Midbrain (tissue), 1 donor: ENCODE measurements around the gene CLP1.
"Not testable (repeated sequence)": the region's sequence is repeated elsewhere in the genome, so short reads cannot be mapped to it uniquely, and the experiment has no call there.

ENCODE experiments used
- DNase-seq: peaks from one replicate; lab custom pipeline; 2025; lab: John Stamatoyannopoulos, UW

CLP1 gene

DNA sequence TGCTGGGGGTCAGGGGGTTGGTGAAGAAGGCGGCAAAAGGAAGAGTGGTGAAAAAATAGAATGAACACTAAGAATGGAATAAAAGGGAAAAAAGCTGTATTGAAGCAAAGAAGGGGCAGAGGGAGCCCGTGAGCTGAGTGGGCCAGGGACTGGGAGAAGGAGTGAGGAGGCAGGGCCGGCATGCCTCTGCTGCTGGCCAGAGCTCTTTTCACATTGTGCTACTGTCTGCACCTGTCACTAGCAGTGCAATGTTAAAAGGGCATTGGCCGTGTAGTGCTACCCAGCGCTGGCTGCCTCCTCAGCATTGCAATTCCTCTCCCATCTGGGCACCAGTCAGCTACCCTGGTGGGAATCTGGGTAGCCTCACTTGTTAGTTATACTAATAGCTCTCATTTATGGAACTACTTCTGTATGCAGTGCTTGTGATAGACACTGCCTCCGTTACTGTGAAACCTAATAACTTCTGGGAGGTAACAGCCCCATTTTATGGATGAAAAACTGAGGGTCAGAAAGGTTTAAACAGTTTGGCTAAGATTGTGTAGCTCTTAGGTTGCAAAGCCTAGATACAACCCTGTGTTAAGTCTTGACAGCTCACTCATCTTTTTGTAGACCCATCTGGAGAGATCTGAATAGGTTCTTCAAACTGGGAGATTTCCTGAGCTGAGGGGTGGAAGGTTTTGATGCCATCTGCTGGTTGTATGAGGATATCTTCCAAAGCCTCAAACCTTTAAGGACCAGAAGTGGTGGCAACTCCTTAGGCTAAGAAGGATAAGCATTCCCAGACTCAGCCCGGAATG lies 16.4 kb upstream of the CLP1 start:
- DNase-seq: peak; percentile 34

DNA sequence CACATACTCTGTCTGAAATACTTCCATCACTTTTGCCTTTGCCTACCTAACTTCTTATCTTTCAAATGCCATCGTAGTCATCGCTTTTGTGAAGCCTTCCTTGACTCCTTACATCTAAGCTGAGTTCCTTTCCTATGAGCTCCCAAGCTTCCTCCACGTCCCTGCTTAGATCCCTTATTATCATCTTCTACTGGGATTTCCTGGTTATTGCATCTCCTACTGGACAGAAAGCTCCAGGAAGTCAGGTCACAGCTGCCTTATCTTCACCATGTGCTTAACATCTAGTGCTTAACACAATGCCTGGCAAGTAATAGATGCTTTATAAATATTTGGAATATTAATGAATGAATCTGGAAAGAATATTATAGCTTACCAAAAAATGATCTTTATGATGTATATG lies 13.8 kb upstream of the CLP1 start:
- DNase-seq: no peak

DNA sequence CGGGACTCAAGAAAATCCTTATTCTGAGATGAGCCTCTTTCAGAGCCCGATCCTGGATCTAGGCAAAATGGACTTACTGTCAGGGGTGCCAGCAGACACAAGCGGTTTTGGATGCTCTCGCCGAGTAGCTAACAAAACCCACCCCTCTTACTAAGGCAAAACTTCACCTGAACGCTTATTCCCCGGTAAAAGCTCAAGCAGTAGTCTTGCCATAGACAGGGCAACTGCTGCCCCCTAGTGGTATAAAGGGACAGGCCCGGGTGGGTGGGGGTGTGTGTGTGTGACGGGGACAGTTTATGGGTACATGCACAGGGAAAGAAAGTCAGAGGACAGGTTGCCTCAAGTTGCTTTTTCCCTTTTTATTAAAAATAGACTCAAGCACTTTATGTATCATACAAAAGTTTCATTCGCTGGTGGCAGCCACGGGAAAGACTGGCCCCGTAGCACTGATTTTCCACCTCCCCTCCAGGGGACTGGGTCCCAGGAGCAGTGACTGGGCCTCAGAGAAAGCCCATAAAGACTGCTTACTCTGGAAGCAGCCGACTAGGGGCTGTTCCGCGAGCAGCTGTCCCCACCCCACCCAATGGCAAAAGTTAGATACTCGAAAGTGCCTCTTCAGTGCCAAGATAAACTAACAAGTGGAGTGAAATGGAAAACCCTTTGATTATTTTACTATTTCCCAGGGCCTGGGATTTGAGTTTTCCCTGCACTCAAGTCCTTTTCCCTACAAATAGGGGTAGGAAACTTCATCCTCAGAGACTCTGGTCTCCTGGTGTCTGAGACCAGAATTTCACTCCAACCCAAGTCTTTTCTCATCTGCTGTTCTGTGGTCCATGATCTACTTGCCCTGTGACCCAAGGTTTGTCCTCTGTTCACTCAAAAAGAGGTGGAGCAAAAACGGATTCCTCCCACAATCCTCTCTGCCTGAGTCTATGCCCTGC lies 12.5 kb upstream of the CLP1 start:
- DNase-seq: peak; percentile 74

DNA sequence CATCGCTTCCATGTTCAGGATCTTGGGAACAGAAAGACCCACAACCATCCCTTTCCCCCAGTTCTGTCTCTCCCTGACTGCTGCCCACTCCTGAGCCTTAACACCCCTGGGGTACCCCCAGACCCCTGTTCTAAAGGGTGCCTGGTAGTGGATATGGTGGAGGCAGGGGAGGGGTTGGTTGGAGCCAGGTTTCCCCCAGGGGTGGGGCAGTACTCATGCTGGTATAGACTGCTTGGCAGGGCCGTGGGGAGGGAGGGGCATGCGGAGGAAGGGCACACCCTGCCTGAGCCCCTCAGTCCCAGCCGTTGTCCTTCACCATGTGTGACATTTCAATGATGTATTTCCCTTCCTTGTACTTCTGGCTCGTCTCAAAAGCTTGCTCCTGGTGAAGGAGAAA lies 11.9 kb upstream of the CLP1 start:
- no peak for DNase-seq

DNA sequence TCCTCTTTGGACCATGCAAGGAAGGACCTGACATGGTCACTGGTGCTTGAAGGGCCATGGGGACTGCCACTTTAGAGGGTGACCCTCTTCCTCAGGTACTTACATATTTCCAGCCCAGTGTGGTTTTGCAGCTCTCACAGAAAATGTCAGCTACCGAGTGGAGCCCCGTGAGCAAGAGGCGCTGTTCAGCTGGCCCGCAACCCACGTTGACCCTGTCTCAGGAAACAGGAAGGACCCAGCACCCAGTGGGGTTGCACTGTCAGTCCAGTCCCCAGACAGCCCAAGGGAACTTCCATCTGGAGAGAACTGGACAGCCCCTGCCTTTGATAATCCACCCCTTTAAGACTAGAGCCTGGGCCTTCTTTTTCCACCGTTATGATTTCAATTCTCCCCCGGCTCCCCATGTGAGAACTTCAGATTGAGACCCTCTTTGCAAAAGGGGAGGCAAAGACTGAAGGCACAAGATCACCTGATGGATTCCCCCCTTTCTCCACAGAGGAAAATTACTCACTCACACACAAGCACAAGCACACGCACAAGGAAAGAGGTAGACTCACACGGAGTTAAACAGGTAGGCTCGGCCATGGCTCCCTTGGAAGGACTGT lies 11.3 kb upstream of the CLP1 start:
- no peak for DNase-seq

DNA sequence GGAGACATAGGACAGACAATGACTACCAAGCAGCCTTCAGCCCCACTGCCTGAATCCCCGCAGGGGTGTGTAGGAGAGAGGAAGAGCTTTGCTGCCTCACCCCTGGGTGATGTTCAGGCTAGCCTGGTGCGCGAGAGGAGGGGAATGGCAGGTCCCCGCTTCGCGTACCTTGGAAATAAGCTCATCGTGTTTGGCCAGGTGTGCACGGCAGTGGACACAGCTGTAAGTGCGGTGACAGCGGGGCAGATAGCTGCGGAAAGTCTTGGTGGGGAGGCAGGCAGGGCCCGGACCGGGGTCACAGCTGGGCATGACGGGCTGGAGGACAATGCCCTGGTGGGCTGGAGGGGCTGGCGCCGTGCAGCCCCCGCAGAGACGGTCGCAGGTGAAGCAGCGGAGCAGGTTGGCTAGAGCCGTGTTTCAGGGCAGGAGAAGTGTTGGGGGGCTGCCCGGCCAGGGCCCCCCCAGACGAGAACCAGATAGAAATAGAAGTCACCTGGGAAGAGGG lies 10.7 kb upstream of the CLP1 start:
- DNase-seq: no peak

DNA sequence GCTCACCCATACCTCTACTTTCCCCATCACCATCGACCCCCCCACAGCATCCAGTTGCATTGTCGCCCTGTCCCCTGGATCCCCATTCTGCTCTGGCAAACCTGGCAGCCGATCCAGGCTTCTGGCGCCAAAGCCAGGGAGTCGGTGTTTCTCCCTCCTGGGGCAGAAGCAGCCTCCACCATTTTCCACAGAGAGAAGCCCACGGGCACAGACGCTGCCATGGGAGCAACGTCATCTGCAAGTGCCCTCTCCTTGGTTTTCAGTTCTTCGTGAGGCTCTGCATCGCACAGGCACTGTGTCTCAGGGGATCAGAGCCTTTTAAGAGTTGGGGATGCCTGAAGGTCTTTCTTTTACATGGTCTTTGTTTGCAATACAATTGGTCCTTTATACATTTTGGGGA lies 10.2 kb upstream of the CLP1 start:
- DNase-seq: no peak

DNA sequence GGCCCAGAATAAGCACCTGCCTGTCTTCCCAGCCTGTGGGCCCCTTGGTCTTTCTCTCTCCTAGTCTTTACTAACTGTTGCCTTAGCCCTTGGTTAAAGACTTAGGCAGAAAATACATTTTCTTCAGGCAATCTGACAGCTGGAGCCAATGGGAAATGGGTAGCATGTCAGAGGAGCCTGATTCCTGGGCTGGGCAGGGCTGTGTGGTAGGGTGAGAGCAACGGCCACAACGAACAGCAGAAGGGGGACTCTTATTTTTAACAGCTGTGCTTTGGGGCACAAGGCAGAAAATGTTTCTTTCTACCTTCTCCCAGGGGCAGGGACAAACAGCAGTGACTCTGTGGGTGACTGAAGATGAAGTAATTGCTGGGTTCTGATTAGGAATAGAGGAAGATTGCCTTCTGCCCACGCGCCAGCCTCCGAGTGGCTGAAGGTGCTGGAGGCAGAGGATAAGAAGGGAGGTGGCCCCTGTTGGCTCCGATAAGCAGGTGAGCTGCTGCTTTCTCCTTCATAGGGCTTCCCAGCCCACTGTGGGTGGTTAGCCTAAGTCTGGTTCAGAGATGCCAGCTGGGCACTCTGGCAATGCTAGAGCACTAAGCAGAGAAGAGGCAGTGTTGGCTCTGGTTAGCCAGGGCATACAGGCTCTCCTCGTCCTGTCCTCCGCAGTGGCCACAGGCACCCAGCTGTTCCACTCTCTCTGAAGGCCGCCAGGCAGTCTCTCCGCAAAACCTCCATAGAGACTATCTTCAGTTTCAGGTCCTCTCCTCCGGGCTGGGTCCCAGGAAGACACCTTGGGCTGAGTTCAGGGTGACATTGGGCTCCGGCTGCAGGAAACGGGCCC lies 9.4 kb upstream of the CLP1 start:
- no peak for DNase-seq

DNA sequence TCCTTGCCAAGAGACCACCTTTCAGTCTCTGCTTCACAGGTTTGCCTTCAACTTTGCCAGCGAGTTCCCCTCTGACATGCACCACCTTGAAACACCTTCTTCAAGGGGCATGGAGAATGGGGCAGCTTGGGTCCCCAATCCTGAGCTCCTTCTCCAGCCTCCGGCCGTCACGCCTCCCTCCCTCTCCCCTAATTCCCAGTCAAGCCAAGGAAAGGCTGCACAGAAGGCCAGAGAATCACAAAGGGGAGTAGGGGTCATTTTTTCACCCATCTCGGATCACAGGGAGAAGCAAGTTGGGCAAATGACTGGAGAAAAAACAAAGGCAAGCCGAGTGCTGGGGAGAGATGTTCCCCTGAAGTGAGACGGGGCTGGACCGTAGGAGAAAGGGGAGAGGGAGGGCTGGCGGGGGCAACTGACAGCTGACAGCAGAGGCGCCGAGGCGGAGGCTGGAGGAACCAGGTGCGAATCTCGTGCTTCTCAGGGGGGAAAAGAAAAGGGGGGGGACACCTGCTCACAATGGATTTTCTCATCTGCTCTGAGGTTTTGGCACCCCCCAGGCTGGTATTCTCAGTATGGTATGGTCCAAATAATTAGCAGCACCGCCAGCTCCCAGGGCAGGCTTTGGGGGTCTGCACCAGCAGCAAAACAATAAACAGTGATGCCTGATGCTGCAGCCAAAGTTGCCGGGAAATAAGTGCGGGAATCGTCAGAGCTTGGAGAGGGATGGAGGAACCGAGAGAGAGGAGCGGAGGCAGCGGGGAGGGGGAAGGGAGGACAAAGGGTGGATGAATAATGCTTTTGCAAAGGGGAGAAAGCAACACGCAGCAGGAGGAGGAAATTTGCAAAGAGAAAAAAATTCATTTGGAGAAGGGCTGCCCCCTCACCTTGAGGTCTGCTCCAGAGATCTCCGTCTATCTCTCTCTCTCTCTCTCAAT lies 8.5 kb upstream of the CLP1 start:
- DNase-seq: no peak

DNA sequence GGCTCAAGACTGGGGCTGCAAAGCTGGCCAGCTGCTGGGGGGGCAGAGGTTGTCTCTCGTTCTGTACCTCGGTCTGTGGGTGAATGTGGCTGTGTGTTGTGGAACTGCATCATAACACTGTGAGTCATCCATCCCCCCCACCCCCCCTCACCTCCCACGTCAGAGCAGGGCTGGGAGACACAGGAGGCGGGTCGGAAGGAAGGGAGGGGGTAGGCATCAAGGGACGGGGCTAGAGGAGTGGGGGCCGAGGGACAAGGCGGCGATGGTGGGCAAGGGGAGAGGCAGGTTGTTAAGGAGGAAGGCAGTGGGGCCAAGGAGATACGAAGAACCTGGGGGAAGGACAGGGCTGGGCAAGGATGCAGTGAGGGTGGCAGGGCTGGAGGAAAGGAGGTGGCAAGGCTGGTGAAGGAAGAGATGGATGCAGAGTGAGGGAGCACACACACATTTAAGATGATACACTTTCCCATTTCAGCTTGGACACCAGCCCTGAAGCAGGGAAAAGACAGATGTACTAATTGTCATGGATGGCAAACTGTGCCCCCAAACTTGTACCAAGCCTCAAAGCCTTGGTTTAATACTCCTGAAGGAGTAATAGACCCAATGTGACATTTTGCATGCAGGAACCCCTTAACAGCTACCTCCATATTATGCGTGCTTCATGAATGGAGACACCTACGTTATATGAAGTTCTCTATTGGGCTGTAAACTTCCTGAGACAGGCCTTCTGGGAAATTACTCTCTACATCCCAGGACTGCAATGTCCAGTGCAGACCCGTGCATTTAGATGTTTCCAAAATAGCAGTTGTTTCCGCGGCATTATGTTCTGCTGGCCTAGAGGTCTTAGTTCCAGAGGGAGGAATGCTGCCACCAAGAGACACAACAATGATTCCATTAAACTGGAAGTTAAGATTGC lies 7.5 kb upstream of the CLP1 start, which contains the start of gene YPEL4:
Gene YPEL4 (minus strand): TSS at position 87 of the 913 bp plus-strand sequence. CDS start 2,805 bp downstream, outside the sequence.
- peak; percentile 72 for DNase-seq

DNA sequence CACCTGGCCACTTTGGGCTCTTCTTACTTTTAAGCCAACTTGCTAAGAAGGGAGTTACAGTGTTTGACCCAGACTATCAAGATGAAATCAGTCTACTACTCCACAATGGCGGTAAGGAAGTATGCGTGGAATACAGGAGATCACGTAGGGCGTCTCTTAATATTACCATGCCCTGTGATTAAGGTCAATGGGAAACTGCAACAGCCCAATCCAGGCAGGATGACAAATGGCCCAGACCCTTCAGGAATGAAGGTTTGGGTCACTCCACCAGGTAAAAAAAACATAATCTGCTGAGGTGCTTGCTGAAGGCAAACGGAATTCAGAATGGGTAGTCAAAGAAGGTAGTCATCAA lies 6.8 kb upstream of the CLP1 start:
- DNase-seq: no peak

DNA sequence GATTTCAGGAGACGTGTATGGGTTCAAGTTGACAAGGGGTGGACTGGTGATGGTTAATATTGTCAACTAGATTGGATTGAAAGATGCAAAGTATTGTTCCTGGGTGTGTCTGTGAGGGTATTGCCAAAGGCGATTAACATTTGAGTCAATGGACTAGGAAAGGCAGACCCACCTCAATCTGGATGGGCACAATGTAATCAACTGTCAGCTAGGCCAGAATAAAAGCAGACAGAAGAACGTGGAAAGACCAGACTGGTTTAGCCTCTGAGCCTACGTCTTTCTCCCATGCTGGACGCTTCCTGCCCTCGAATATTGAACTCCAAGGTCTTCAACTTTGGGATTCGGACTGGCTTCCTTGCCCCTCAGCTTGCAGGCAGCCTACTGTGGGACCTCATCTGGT lies 6.2 kb upstream of the CLP1 start:
- no peak for DNase-seq

DNA sequence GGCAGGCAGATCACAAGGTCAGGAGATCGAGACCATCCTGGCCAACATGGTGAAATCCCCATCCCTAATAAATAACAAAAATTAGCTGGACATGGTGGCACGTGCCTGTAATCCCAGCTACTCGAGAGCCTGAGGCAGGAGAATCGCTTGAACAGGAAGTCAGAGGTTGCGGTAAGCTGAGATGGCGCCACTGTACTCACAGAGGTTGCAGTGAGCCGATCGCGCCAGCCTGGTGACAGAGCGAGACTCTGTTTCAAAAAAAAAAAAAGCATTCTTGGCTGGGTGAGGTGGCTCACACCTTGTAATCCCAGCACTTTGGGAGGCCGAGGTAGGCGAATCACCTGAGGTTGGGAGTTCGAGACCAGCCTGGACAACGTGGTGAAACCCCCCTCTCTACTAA lies 5.3 kb upstream of the CLP1 start:
- DNase-seq: not testable (repeated sequence)

DNA sequence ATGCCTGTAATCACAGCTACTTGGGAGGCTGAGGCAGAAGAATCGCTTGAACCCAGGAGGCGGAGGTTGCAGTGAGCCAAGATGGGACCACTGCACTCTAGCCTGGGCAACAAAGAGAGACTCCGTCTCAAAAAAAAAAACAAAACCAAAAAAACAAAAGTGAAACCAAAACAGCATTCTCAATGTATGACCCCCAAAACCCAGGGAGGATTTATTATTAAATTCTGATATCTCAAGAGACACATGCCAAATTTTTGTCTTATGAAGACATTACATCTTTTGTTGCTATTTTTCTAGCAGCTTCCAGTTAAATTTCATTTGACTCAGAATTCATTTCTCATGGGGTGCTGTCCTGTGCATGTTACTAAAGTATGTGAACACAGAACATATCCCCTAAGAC lies 4.9 kb upstream of the CLP1 start:
- DNase-seq: no peak

DNA sequence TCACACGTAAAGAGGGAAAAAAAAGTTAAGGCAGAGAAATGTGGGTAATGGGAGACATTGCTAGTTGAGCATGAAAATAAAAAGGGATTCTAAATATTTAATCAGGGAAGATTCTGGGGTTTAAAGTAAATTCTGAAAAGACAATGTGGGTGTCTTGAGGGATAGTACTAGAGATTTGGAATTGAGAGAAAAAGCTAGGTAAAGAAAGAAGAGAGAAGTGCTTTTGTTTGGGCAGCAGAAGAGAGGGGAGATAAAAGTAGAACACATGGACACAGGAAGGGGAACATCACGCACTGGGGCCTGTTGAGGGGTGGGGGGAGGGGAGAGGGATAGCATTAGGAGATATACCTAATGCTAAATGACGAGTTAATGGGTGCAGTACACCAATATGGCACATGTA lies 4.4 kb upstream of the CLP1 start:
- no peak for DNase-seq

DNA sequence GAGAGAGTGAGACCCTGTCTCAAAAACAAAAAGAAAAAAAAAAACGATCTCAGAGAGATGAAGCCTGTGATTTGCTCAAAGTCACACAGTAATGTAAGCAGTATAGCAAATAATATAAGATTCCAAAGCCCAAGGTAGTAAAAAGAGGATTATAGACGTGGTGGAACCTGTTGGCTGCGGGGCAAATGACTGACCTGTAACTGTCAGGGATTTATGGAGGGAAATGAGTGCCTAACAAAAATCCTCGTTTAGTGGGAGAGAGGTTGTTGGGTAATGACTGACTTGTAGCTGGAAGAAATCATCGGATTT lies 723 bp upstream of the CLP1 start:
- DNase-seq: no peak

DNA sequence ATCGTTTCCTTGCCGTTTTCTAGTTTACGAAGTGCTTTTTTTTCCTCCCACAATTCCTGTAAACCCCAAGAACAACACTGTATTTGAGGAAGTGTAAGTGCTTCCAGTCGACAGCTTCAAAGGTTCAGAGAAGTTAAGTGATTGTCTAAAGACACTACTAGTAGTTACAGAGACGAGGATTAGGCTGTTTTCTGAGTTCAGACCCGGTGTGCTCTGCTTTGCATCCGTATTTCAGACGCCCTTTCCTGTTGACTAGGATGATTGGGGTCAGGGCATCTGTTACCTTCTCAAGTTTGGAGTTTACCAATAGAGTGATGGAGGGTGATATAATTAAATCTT lies 430 bp downstream of the CLP1 start:
- no peak for DNase-seq

DNA sequence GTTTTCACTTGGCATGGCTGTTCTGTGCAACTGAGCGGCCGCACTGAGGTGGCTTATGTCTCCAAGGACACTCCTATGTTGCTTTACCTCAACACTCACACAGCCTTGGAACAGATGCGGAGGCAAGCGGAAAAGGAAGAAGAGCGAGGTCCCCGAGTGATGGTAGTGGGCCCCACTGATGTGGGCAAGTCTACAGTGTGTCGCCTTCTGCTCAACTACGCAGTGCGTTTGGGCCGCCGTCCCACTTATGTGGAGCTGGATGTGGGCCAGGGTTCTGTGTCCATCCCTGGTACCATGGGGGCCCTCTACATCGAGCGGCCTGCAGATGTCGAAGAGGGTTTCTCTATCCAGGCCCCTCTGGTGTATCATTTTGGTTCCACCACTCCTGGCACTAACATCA lies 2.1 kb downstream of the CLP1 start:
- no peak for DNase-seq

DNA sequence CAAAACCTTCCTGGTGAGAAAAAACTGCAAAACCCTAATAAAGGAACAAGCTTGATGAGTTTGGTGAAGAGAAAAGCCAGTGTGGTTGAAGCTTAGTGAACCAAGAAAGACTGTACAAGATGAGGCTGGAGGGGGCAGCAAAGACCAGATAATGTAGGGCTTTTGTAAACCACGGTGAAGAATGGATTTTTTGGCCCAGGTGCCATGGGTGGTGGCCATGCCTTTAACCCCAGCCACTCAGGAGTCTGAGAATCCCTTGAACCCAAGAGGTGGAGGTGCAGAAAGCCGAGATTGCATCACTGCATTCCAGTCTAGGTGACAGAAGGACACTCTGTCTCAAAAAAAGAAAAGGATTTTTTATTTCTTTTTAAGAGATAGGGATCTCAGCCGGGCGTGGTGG lies 5.3 kb downstream of the CLP1 start:
- DNase-seq: no peak

DNA sequence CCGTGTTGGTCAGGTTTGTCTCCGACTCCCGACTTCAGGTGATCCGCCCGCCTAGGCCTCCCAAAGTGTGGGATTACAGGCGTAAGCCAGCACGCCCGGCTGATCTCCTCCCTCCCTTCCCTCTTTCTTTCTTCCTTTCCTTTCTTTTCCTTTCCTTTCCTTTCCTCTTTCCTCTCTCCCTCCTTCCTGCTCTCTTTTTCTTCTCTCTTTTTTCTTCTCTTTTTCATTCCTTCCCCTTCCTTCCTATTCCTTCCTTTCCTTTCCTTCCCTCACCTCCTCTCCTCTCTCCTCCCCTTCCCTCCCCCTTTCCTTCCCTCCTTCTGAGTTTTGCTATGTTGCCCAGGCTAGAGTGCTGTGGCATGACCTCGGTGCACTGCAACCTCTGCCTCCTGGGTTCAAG lies 6.4 kb downstream of the CLP1 start:
- no peak for DNase-seq
